Measurements from ENCODE around the gene CDC42SE2.
"Not testable (repeated sequence)": the region's sequence is repeated elsewhere in the genome, so short reads cannot be mapped to it uniquely, and the experiment has no call there.

The CDC42SE2 gene

DNA sequence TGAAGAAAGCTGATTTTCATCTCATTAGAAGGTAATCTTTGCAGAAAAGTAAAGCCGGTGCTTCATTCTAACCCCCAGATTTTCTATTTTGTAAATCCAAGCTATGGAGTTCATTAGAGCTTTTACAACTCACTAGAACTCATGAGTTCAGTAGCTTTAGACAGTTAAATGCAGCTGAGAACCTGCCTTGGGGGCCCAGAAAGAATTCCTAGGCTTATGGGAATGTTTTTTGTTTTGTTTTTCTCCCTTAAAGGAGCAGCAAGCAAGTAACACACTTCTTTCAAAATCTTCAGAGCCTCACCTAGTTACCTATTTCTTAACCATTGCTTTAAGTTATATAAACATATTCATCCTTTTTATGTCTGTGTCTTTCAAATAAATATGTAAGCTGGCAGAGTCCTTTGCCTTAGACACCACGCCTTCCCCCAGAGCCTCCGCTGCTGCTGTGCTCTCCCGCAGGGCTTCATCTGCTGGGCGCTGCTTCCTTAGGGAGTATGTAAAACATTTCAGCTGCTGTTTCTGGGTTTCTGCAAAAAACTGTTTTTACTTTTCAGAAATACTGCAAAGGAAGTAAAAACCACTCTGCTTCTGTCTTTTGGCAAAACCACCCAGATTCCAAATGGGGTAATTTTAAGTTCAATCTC lies 132.9 kb downstream of the CDC42SE2 start:
- DNase-seq, result no peak

DNA sequence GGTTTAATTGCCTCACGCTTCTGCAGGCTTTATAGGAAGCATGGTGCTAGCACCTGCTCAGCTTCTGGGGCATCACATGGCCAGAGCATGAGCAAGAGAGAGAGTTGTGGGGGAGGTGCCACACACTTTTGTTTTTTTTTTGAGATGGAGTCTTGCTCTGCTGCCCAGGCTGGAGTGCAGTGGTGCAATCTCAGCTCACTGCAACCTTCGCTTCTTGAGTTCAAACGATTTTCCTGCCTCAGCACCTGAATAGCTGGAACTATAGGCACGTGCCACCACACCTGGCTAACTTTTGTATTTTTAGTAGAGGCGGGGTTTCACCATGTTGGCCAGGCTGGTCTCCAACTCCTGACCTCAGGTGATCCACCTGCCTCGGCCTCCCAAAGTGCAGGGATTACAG lies 135.2 kb downstream of the CDC42SE2 start:
- not testable (repeated sequence) for DNase-seq

DNA sequence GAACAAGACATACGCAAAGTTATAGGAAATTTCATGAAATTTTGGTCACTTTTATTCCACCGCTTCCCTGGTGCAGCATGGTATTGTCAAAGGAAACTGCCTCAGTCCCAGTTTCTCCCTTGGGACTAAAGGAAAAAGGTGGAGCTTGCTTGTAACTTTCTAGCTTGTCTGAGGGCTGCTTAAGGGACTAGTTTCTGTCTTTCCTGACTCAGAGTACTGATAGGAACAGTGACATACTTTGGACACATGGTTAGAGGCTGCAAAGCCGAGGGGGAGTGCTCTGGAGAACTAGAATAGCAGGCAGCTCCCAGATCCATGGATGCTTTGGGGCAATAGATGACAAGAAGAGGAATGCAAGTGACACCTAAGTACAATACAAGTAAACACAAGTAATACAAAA lies 136.7 kb downstream of the CDC42SE2 start:
- DNase-seq, result no peak

DNA sequence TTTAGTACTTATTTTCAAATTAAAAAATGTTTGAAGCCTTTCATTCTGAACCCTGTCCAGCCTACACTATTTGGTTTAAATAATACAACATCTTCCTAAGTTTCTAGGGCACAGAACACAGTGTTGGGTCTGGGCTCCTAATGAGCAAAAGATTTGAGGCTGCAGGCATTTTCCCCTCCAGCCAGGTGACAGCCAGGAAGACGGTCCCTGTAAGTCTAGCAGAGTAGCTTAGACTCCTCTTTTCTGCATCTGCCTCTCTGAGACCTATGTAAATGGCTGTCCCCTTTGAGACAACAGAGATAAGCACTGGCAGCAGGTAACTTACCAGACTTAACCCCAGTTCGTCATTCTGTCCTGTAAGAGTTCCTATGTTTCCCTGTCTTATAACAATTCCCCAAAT lies 141.8 kb downstream of the CDC42SE2 start:
- no peak for DNase-seq

DNA sequence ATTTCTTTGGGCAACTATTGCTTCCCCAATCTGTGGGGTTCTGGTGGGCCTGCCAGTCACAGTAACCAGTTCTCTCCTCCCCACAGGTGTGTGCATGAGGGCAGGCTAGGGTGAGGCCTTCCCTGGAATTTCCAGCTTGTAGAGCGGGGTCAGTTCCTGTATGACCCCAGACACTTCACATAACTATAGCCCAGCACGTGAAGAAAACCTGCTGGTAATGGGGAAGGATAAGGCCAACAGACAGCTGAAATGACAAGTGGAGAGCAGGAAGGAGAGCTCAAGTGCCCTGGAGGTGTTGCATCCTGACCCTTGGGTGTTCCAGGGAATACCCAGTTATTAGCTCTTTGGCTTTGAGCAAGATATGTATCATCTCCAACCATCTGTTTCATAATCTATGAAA lies 142.2 kb downstream of the CDC42SE2 start:
- DNase-seq, result no peak

- DNase-seq, result no peak
Measured at GRCh38 chr5:131406975-131407638, 143.3 kb downstream of the CDC42SE2 start.

GRCh38 chr5:131413605-131414559 lies 150.0 kb downstream of the CDC42SE2 start:
- no peak for DNase-seq

DNA sequence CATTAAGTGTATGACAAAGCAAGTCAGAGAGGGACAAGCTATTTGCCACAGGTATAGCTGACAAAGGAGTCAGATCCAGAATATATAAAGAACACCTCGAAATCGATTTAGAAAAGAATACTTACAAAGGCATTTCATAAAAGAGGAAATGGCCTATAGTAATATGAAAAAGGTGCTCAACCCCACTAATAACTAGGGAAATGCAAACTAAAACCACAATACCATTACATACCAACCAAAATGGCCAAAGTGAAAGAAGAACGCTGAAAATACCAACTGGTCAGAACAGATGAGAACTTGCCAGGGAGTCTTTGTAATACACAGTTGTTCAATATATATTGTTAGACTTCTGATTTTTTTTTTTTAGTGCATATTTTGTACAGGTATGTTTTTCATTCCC lies 152.9 kb downstream of the CDC42SE2 start:
- DNase-seq, result no peak

GRCh38 chr5:131417240-131417869 lies 153.5 kb downstream of the CDC42SE2 start:
- DNase-seq, result peak; percentile 85 to 90

GRCh38 chr5:131418846-131419245 lies 155.0 kb downstream of the CDC42SE2 start:
- no peak for DNase-seq

DNA sequence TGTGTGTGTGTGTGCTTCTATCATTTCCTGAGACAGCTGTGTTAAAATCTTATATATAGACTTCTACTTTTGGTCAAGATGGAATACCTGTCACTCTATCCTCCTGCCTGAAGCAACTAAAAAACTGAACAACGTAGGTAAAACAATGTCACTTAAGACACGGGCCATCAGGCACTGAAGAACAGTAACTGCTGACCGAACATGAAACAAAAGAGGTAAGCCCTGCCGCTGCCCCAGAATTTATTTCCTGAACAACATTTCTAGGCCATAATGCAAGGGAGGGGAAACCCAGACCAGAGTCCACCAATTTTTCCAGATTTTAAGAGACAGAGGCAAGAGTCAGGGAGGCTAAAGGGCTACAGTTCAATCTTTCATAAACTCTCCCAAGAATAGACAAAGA lies 156.0 kb downstream of the CDC42SE2 start:
- DNase-seq, result no peak

GRCh38 chr5:131423056-131423455 lies 159.2 kb downstream of the CDC42SE2 start:
- no peak for DNase-seq

- DNase-seq, result no peak
Measured at GRCh38 chr5:131426011-131426410, 162.2 kb downstream of the CDC42SE2 start.

DNA sequence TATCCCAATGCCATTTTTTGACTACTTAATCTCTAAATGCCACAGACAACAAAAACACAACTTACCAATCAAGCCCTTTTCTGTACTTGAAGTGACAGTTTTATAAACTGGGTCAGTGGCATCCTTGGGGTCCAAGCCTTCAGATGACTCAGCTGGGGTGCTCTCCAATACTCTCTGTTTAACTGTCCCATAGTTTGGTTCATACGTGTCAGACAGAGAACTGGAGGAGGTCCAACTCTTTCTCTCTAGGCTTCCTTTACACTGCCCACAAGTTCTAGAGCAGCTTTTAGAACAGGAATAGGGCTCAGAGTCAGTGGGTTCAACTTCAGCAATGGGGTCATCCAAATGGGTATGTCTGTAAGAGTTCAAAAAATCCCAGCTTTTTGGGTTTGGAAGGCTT lies 166.9 kb downstream of the CDC42SE2 start:
- no peak for DNase-seq

DNA sequence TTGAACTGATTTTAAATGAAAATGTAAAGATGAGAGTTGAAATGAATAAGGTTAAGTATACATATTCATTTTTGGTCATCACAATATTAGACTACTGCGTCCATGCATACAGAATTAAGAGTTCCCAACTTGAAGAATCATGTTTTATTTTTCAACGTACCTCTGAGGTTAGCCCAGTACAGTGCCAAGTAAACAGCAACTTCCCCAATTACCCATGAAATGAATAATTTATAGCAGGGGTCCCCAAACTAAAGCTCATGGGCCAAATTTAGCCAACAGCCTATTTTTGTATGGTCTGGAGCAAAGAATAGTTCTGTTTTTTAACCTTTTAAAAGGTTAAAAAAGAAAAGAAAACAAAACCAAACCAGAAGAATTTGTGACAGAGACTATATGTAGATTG lies 167.9 kb downstream of the CDC42SE2 start:
- no peak for DNase-seq

- DNase-seq, result no peak
Measured at GRCh38 chr5:131433109-131433508, 169.3 kb downstream of the CDC42SE2 start.

- DNase-seq, result no peak
Measured at GRCh38 chr5:131436081-131436480, 172.2 kb downstream of the CDC42SE2 start.

DNA sequence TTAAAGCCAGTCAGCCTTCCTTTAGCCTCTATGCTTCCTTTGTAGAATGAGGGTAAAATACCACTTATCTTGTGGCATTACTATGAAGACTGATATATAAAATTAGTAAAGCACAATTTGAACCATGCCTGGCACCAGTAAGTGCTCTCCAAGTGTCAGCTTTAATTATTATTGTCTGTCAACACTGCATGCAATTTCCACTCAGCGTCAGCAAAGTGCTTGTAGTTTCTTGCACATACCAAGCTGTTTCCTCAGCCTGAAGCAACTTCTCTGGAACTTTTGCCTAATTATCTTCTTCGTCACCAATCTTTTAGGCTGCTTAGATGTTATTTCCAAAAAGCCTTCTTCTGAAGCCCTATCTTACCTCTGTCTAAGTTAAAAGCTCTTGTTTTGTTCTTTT lies 177.3 kb downstream of the CDC42SE2 start:
- no peak for DNase-seq
